ENCODE results near the gene SLC7A4.

The SLC7A4 gene

DNA sequence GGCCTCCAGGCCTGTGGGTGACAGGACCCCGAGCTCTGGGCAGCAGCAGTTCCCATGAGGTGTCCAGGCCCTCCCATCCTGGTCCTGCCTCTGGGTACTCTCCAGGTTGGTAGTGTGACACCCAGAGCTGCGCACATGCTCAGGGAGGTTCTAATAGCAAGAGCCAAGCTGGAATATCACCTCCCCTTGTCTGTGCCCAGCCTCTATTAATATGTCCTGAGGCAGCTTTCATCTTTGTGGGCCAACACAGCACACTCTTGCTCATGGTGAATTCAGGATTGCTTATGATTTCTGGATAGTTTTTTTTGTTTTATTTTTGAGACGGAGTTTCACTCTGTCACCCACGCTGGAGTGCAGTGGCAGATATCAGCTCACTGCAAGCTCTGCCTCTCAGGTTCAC lies 14.0 kb downstream of the SLC7A4 start:
- no peaks in the 10 kb centered on the region for H3K36me3 ChIP-seq (ENCODE audit: insufficient read depth, insufficient read length, low read length)
- peaks cover 8% of the 10 kb centered on the region for H3K4me1 ChIP-seq (ENCODE audit: insufficient read depth, insufficient read length)
- TF ChIP-seq ZNF274 (IDR thresholded peaks at IDR 0.05; ENCODE audit: low read depth, low read length) (no peak), SUZ12 (IDR thresholded peaks at IDR 0.05; ENCODE audit: extremely low read depth, insufficient read depth, insufficient read length) (no peak), YY1 (IDR thresholded peaks at IDR 0.05; ENCODE audit: insufficient read depth, insufficient read length) (no peak)
- H3K9me3 ChIP-seq (ENCODE audit: insufficient read depth, low read length): no peaks in the 10 kb centered on the region; the same call in 1 of the 2 replicates
- H3K27me3 ChIP-seq (ENCODE audit: insufficient read depth, insufficient read length): no peaks in the 10 kb centered on the region
- DNase-seq (ENCODE audit: low read depth, low spot score): no peak
- H3K9ac ChIP-seq (ENCODE audit: insufficient read length, low read depth): no peak overlapping the region
- H3K4me3 ChIP-seq (ENCODE audit: insufficient read length, low read depth): no peak overlapping the region

DNA sequence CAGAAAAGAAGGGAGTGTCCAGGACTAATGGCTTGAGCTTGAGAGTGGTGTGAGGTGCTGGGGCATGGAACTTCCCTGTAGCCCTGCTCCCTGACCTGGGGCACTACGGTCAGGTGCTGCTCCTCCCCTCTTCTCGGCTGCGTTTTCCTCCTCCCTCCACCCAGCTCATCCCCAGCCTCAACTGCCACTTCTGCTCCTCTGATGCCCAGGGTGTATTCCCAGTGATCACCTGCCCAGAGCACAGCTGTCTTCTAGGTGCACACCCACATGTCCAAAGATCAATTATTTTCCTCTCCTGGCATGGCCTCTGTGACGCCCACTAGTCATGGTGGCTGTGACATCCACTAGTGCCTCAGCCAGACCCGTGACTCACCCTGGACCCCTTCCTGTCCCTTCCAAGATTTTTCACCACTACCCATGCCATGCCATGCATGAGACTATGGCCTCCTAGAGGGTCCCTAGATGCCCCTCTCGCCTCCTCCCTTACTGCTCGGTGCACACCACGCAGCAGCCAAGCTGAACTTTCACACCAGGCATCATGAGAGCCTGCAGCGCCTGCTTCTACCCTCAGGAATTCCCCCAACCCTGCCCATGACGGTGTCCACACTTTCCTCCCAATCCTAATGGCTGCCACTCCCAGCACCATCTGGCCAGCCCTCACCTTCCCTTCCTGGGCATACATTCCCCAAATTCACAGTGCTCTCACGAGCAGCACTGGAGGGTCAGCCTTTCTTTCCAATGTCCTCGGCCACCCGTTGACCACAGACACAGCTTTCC lies 15.5 kb downstream of the SLC7A4 start:
- no peak overlapping the region for H3K4me3 ChIP-seq (ENCODE audit: insufficient read length, low read depth)
- no peak for TF ChIP-seq ZNF274 (IDR thresholded peaks at IDR 0.05; ENCODE audit: low read depth, low read length)
- TF ChIP-seq SUZ12 (IDR thresholded peaks at IDR 0.05; ENCODE audit: extremely low read depth, insufficient read depth, insufficient read length): no peak
- TF ChIP-seq YY1 (IDR thresholded peaks at IDR 0.05; ENCODE audit: insufficient read depth, insufficient read length): no peak
- no peaks in the 10 kb centered on the region for H3K36me3 ChIP-seq (ENCODE audit: insufficient read depth, insufficient read length, low read length)
- peaks cover 7% of the 10 kb centered on the region for H3K27me3 ChIP-seq (ENCODE audit: insufficient read depth, insufficient read length)
- no peak overlapping the region for H3K9ac ChIP-seq (ENCODE audit: insufficient read length, low read depth)
- H3K4me1 ChIP-seq (ENCODE audit: insufficient read depth, insufficient read length): peaks cover 6% of the 10 kb centered on the region
- DNase-seq (ENCODE audit: low read depth, low spot score): no peak
- no peaks in the 10 kb centered on the region; the same call in 1 of the 2 replicates for H3K9me3 ChIP-seq (ENCODE audit: insufficient read depth, low read length)

GRCh38 chr22:21015466-21016006 lies 16.8 kb downstream of the SLC7A4 start:
- Histone ChIP-seq H3K4me3 (ENCODE audit: insufficient read length, low read depth) (no peak overlapping the region), H3K4me1 (ENCODE audit: insufficient read depth, insufficient read length) (peaks cover 6% of the 10 kb centered on the region)
- TF ChIP-seq ZNF274 (IDR thresholded peaks at IDR 0.05; ENCODE audit: low read depth, low read length) (no peak), SUZ12 (IDR thresholded peaks at IDR 0.05; ENCODE audit: extremely low read depth, insufficient read depth, insufficient read length) (no peak), YY1 (IDR thresholded peaks at IDR 0.05; ENCODE audit: insufficient read depth, insufficient read length) (no peak)

GRCh38 chr22:21014726-21015465 lies 17.5 kb downstream of the SLC7A4 start, which contains the start of gene P2RX6:
Gene P2RX6, plus strand, starts transcription at chr22:21015165. Its CDS starts 10 bp downstream, at chr22:21015175.
- no peaks in the 10 kb centered on the region for H3K36me3 ChIP-seq (ENCODE audit: insufficient read depth, insufficient read length, low read length)
- H3K4me1 ChIP-seq (ENCODE audit: insufficient read depth, insufficient read length): peaks cover 6% of the 10 kb centered on the region
- H3K9ac ChIP-seq (ENCODE audit: insufficient read length, low read depth): peak within 1 kb of the TSS; percentile 79
- peaks cover 7% of the 10 kb centered on the region for H3K27me3 ChIP-seq (ENCODE audit: insufficient read depth, insufficient read length)
- TF ChIP-seq ZNF274 (IDR thresholded peaks at IDR 0.05; ENCODE audit: low read depth, low read length): no peak
- no peak for TF ChIP-seq SUZ12 (IDR thresholded peaks at IDR 0.05; ENCODE audit: extremely low read depth, insufficient read depth, insufficient read length)
- no peak for TF ChIP-seq YY1 (IDR thresholded peaks at IDR 0.05; ENCODE audit: insufficient read depth, insufficient read length)
- DNase-seq (ENCODE audit: low read depth, low spot score): peak; percentile 13
- H3K4me3 ChIP-seq (ENCODE audit: insufficient read length, low read depth): peak within 1 kb of the TSS; percentile 62
- no peaks in the 10 kb centered on the region; the same call in 1 of the 2 replicates for H3K9me3 ChIP-seq (ENCODE audit: insufficient read depth, low read length)

More at GRCh38 chr22:21015466-21016006, 16.8 kb downstream of the SLC7A4 start:
- Histone ChIP-seq H3K9ac (ENCODE audit: insufficient read length, low read depth) (peak overlapping the region; percentile 21), H3K36me3 (ENCODE audit: insufficient read depth, insufficient read length, low read length) (no peaks in the 10 kb centered on the region), H3K27me3 (ENCODE audit: insufficient read depth, insufficient read length) (peaks cover 7% of the 10 kb centered on the region), H3K9me3 (ENCODE audit: insufficient read depth, low read length) (no peaks in the 10 kb centered on the region; the same call in 1 of the 2 replicates)
- no peak for DNase-seq (ENCODE audit: low read depth, low spot score)

DNA sequence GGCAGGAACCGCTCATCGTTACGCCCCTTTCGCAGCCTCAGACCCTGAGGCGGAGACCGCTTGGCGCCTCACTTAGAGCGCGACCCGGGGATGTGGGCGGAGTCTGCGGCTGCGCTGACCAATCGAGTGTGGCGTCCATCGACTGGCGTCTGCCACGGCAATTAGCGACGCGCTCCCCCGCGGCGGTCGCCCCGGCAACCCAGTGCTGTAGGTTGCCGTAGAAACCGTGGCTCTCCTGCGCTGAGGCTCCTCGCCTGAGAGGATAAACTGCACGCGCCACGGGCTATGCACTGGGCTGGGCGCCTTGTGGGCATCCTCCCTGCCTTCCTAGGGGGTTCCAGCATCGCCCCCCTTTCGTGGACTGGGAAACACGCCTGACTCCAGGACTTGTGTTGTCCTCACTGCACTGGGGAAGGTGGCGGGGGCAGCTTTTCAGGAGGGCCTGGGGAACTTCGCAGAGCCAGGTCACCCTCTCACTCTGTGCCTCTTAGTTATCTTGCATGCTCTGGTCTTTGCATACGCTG lies 18.1 kb downstream of the SLC7A4 start:
- Histone ChIP-seq H3K9me3 (ENCODE audit: insufficient read depth, low read length) (no peaks in the 10 kb centered on the region; the same call in 1 of the 2 replicates), H3K36me3 (ENCODE audit: insufficient read depth, insufficient read length, low read length) (no peaks in the 10 kb centered on the region), H3K9ac (ENCODE audit: insufficient read length, low read depth) (peak overlapping the region; percentile 79), H3K4me3 (ENCODE audit: insufficient read length, low read depth) (peak overlapping the region; percentile 62), H3K27me3 (ENCODE audit: insufficient read depth, insufficient read length) (peaks cover 7% of the 10 kb centered on the region), H3K4me1 (ENCODE audit: insufficient read depth, insufficient read length) (peaks cover 6% of the 10 kb centered on the region)
- DNase-seq (ENCODE audit: low read depth, low spot score): peak; percentile 89
- TF ChIP-seq SUZ12 (IDR thresholded peaks at IDR 0.05; ENCODE audit: extremely low read depth, insufficient read depth, insufficient read length): no peak
- TF ChIP-seq YY1 (IDR thresholded peaks at IDR 0.05; ENCODE audit: insufficient read depth, insufficient read length): no peak
- no peak for TF ChIP-seq ZNF274 (IDR thresholded peaks at IDR 0.05; ENCODE audit: low read depth, low read length)

DNA sequence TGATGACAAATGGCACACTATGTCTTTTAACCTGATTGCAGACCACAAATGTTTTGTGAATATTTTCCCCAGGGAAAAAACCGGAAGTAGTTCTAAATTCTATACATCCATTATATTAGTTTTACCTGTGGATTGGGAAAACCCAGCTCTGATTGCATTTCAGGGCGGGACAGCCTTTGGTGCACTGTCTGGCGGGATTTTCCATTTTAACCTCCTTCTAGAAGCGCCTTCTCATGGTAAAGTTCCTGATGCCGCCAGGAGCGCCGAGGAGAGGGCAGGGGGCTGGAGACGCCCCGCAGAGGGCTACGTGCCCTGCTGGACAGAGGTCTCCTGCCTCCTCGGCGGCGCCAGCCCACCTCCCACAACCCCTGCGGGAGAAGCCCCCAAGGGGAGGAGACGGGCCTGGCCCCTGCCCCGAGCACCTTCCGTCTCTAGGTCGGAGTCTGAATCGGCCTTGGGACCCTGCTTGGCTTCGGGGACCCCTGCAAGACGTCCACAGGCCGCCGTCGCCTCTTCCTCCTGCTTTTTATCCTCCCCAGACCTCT lies 18.6 kb downstream of the SLC7A4 start:
- no peak for DNase-seq (ENCODE audit: low read depth, low spot score)
- Histone ChIP-seq H3K4me1 (ENCODE audit: insufficient read depth, insufficient read length) (peaks cover 6% of the 10 kb centered on the region), H3K27me3 (ENCODE audit: insufficient read depth, insufficient read length) (peaks cover 7% of the 10 kb centered on the region), H3K9ac (ENCODE audit: insufficient read length, low read depth) (peak overlapping the region; percentile 79), H3K36me3 (ENCODE audit: insufficient read depth, insufficient read length, low read length) (no peaks in the 10 kb centered on the region), H3K4me3 (ENCODE audit: insufficient read length, low read depth) (peak overlapping the region; percentile 62), H3K9me3 (ENCODE audit: insufficient read depth, low read length) (no peaks in the 10 kb centered on the region)
- TF ChIP-seq YY1 (IDR thresholded peaks at IDR 0.05; ENCODE audit: insufficient read depth, insufficient read length): no peak
- TF ChIP-seq ZNF274 (IDR thresholded peaks at IDR 0.05; ENCODE audit: low read depth, low read length): no peak
- no peak for TF ChIP-seq SUZ12 (IDR thresholded peaks at IDR 0.05; ENCODE audit: extremely low read depth, insufficient read depth, insufficient read length)
